CD4-positive, alpha-beta T cell treated with Interleukin-12 subunit alpha and Interleukin-12 subunit beta, for 1 hour (primary cell): ENCODE results near the gene UGT2A3.

ENCODE experiments used
- DNase-seq: peaks from one replicate; pipeline ENCODE4 v3.0.0-alpha.2; 2020

The UGT2A3 gene

GRCh38 chr4:68909385-68909784, 42.2 kb downstream of the UGT2A3 start:
- DNase-seq: no peak

- no peak for DNase-seq
Observed at GRCh38 chr4:68907788-68908700, 43.6 kb downstream of the UGT2A3 start.

- no peak for DNase-seq
Observed at GRCh38 chr4:68907245-68907644, 44.4 kb downstream of the UGT2A3 start.

GRCh38 chr4:68906780-68907137, 44.8 kb downstream of the UGT2A3 start:
- DNase-seq: no peak

- no peak for DNase-seq
Observed at GRCh38 chr4:68905939-68906779, 45.4 kb downstream of the UGT2A3 start.

- DNase-seq: no peak
Observed at GRCh38 chr4:68905598-68905938, 46.0 kb downstream of the UGT2A3 start.

- no peak for DNase-seq
Observed at GRCh38 chr4:68904786-68905185, 46.8 kb downstream of the UGT2A3 start.

GRCh38 chr4:68896749-68897148, 54.9 kb downstream of the UGT2A3 start:
- no peak for DNase-seq

GRCh38 chr4:68895561-68896198, 55.9 kb downstream of the UGT2A3 start:
- DNase-seq: no peak

GRCh38 chr4:68892861-68893260, 58.7 kb downstream of the UGT2A3 start:
- no peak for DNase-seq

GRCh38 chr4:68891678-68892077, 59.9 kb downstream of the UGT2A3 start:
- DNase-seq: no peak

GRCh38 chr4:68885545-68885944, 66.1 kb downstream of the UGT2A3 start:
- DNase-seq: no peak

GRCh38 chr4:68883870-68884269, 67.7 kb downstream of the UGT2A3 start:
- no peak for DNase-seq
